ENCODE results near the gene GADL1.

DNA sequence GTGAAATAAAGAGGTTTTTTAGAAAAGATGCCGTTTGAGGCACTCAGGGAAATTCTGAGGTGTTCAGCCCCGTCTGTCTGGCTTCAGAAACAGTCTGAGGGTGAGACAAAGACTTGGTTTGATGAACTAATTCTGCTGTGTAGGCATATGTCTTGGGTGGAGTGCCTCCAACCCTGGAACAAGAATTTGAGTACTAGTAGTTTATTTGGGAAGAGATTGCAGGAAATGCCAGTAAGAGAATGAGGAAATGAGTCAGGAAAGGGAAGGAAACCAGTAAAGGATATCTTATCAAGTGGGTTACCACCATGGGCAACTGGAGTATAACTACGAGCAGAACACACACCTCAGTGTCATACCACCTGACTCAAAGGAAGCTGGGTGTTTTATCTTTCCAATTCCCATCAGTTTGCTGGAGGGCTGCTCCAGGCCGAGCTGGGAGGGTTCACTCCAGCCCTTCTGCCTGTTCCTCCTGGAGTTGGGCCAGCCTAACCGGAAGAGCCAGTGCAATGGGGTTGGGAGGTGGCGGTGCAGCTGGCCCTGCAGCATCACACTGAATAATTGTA, 212.7 kb downstream of the GADL1 start:
- TF ChIP-seq, protein P1, sequence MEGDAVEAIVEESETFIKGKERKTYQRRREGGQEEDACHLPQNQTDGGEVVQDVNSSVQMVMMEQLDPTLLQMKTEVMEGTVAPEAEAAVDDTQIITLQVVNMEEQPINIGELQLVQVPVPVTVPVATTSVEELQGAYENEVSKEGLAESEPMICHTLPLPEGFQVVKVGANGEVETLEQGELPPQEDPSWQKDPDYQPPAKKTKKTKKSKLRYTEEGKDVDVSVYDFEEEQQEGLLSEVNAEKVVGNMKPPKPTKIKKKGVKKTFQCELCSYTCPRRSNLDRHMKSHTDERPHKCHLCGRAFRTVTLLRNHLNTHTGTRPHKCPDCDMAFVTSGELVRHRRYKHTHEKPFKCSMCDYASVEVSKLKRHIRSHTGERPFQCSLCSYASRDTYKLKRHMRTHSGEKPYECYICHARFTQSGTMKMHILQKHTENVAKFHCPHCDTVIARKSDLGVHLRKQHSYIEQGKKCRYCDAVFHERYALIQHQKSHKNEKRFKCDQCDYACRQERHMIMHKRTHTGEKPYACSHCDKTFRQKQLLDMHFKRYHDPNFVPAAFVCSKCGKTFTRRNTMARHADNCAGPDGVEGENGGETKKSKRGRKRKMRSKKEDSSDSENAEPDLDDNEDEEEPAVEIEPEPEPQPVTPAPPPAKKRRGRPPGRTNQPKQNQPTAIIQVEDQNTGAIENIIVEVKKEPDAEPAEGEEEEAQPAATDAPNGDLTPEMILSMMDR (IDR thresholded peaks at IDR 0.05): no peak
- TF ChIP-seq POLR2A (IDR thresholded peaks at IDR 0.05): no peak

Measured in adrenal gland (tissue), 5 donors.